GM18858 (cell line): ENCODE measurements around the gene SLC38A6.

ENCODE experiments used
- ATAC-seq: cut with Tn5 transposase; IDR thresholded peaks from one replicate; pipeline ENCODE4 v1.9.1; 2021; ENCODE audit not compliant: unreplicated experiment

SLC38A6 gene

GRCh38 chr14:61101803-61102548, 120.9 kb downstream of the SLC38A6 start:
- no peak for ATAC-seq
